WTC11 (cell line): ENCODE measurements around the gene HES6. TPM values are rescaled to one million over a fixed set of nuclear protein-coding genes. Genes with fewer than 3 reads are reported as not detected.

Experiments
- ATAC-seq: fragments of 200-7000 bp; cut with Tn5 transposase; 2 replicates; pipeline ENCODE4 v1.10.0; 2021; ENCODE audit warnings: mild to moderate bottlenecking, moderate library complexity
- CTCF ChIA-PET: fragments of 300-600 bp; sonication (Branson Sonifier 250); formaldehyde crosslinking; loops from one replicate; lab custom pipeline; 2021; ENCODE audit warnings: antibody characterized with exemption; lab: Charles Lee
- POLR2A ChIA-PET: fragments of 350-600 bp; sonication (Branson Sonifier 250); formaldehyde crosslinking; loops from one replicate; lab custom pipeline; 2021; ENCODE audit warnings: antibody characterized with exemption; lab: Charles Lee
- DNase-seq: peaks from one replicate; pipeline ENCODE4 v3.0.0; 2021; ENCODE audit warnings: low spot score
- H3K27ac Mint-ChIP-seq: 2 replicates; pipeline ENCODE4 v1.8.0; 2021; ENCODE audit warnings: mixed read lengths
- H3K27me3 Mint-ChIP-seq: 2 replicates; pipeline ENCODE4 v1.8.0; 2021; ENCODE audit warnings: low read depth, mild to moderate bottlenecking, moderate library complexity, mixed read lengths
- H3K36me3 Mint-ChIP-seq: 2 replicates; pipeline ENCODE4 v1.8.0; 2021; ENCODE audit warnings: mixed read lengths
- H3K4me1 Mint-ChIP-seq: 2 replicates; pipeline ENCODE4 v1.8.0; 2022; ENCODE audit warnings: mixed read lengths
- H3K4me3 Mint-ChIP-seq: 2 replicates; pipeline ENCODE4 v1.8.0; 2021; ENCODE audit warnings: mild to moderate bottlenecking, moderate library complexity, mixed read lengths
- H3K9me3 Mint-ChIP-seq: 2 replicates; pipeline ENCODE4 v1.8.0; 2021; ENCODE audit warnings: mixed read lengths
- AFF4 ChIP-seq: sonication (generic); formaldehyde crosslinking; IDR thresholded peaks from 2 replicates; pipeline ENCODE4 v1.8.1; 2023; ENCODE audit warnings: mild to moderate bottlenecking, missing genetic modification reagents, borderline replicate concordance
- CDX4 ChIP-seq: fragments of 250-450 bp; sonication (Bioruptor Pico); IDR thresholded peaks from 2 replicates; pipeline ENCODE4 v1.9.0; 2021; ENCODE audit warnings: moderate library complexity, mild to moderate bottlenecking, inconsistent platforms, borderline replicate concordance
- ELF4 ChIP-seq: sonication (generic); formaldehyde crosslinking; IDR thresholded peaks from 2 replicates; pipeline ENCODE4 v1.8.1; 2022; ENCODE audit warnings: low read depth, mild to moderate bottlenecking, moderate library complexity, missing genetic modification reagents
- EMX1 ChIP-seq: fragments of 250-450 bp; sonication (Bioruptor Pico); IDR thresholded peaks from 2 replicates; pipeline ENCODE4 v1.8.0; 2021; ENCODE audit warnings: mild to moderate bottlenecking
- ESRRA ChIP-seq: sonication (generic); formaldehyde crosslinking; IDR thresholded peaks from 2 replicates; pipeline ENCODE4 v1.8.1; 2022; ENCODE audit warnings: mild to moderate bottlenecking, missing genetic modification reagents, borderline replicate concordance
- FOXP4 ChIP-seq: sonication (generic); formaldehyde crosslinking; IDR thresholded peaks from 2 replicates; pipeline ENCODE4 v1.8.0; 2022; ENCODE audit warnings: mild to moderate bottlenecking, missing genetic modification reagents
- NR1H2 ChIP-seq: sonication (generic); formaldehyde crosslinking; IDR thresholded peaks from 2 replicates; pipeline ENCODE4 v1.9.0; 2021; ENCODE audit warnings: mild to moderate bottlenecking, moderate library complexity, missing genetic modification reagents
- PRDM15 ChIP-seq: sonication (generic); formaldehyde crosslinking; IDR thresholded peaks from 2 replicates; pipeline ENCODE4 v1.8.0; 2022; ENCODE audit warnings: missing genetic modification reagents
- SMAD4 ChIP-seq: sonication (generic); formaldehyde crosslinking; IDR thresholded peaks from 2 replicates; pipeline ENCODE4 v1.8.0; 2022; ENCODE audit warnings: mild to moderate bottlenecking, missing genetic modification reagents
- SOX15 ChIP-seq: fragments of 250-450 bp; sonication (Bioruptor Pico); IDR thresholded peaks from 2 replicates; pipeline ENCODE4 v1.9.0; 2021; ENCODE audit warnings: mild to moderate bottlenecking
- TEAD1 ChIP-seq: sonication (generic); formaldehyde crosslinking; IDR thresholded peaks from 2 replicates; pipeline ENCODE4 v1.8.0; 2022; ENCODE audit warnings: mild to moderate bottlenecking, missing genetic modification reagents
- TEAD4 ChIP-seq: sonication (generic); formaldehyde crosslinking; IDR thresholded peaks from 2 replicates; pipeline ENCODE4 v1.8.0; 2022; ENCODE audit warnings: mild to moderate bottlenecking, missing genetic modification reagents
- ZNF121 ChIP-seq: sonication (generic); formaldehyde crosslinking; IDR thresholded peaks from 2 replicates; pipeline ENCODE4 v1.8.0; 2023; ENCODE audit warnings: missing genetic modification reagents
- ZNF532 ChIP-seq: fragments of 250-450 bp; sonication (Bioruptor Pico); IDR thresholded peaks from 2 replicates; pipeline ENCODE4 v1.9.0; 2021; ENCODE audit warnings: mild to moderate bottlenecking, borderline replicate concordance
- ZNF671 ChIP-seq: fragments of 250-450 bp; sonication (Bioruptor Pico); IDR thresholded peaks from 2 replicates; pipeline ENCODE4 v1.8.0; 2021; ENCODE audit warnings: mild to moderate bottlenecking
- total RNA-seq: library from RNA; stranded (reverse); gene quantifications from 3 replicates; pipeline ENCODE4 v1.2.3, GENCODE V29; 2021

HES6 gene
- total RNA-seq, 1 experiment from 2014 or later = 52.1 TPM

GRCh38 chr2:238279324-238279682, 39.5 kb upstream of the HES6 start (continued):
- no peak for TF ChIP-seq FOXP4 (CRISPR knock-in tag)
- TF ChIP-seq ESRRA (CRISPR knock-in tag) = no peak
- TF ChIP-seq, all 79 proteins: peak for 0

- CTCF ChIA-PET = interaction anchor here (0.9 to 7.0 kb wide), 14 partner anchors 7 to 187 kb away, joined by 3 to 79 read pairs (median 4); partner anchors contain the start of gene PER2
- peaks cover 4% of the 10 kb centered on the region; the same call in 1 of the 2 replicates for H3K4me1 Mint-ChIP-seq
- no peak for DNase-seq
- no peaks in the 10 kb centered on the region; the same call in none of the 2 replicates for H3K36me3 Mint-ChIP-seq
- ATAC-seq = no peak
- H3K27me3 Mint-ChIP-seq = no peaks in the 10 kb centered on the region; the same call in 1 of the 2 replicates
- no peak overlapping the region for H3K4me3 Mint-ChIP-seq
- TF ChIP-seq NR1H2 (CRISPR knock-in tag) = no peak
- TF ChIP-seq EMX1 = no peak
- POLR2A ChIA-PET = no interaction called here
- H3K27ac Mint-ChIP-seq = no peak overlapping the region
- H3K9me3 Mint-ChIP-seq = no peaks in the 10 kb centered on the region
Measured at GRCh38 chr2:238278626-238279323, 38.9 kb upstream of the HES6 start.

GRCh38 chr2:238277695-238278094, 37.9 kb upstream of the HES6 start:
- Mint-ChIP-seq H3K36me3 (no peaks in the 10 kb centered on the region; the same call in none of the 2 replicates), H3K9me3 (no peaks in the 10 kb centered on the region), H3K4me3 (no peak overlapping the region), H3K4me1 (peaks cover 4% of the 10 kb centered on the region; the same call in 1 of the 2 replicates), H3K27me3 (no peaks in the 10 kb centered on the region), H3K27ac (peak overlapping the region; percentile 89)
- ChIA-PET CTCF (interaction anchor here (0.8 to 7.0 kb wide), 20 partner anchors 8 to 354 kb away, joined by 3 to 79 read pairs (median 4); partner anchors contain the start of gene PER2), POLR2A (interaction anchor here (0.6 kb wide), 1 partner anchor 11 kb away, joined by 4 read pairs; the partner anchor contains the start of gene PER2)
- DNase-seq (peak; percentile 61), ATAC-seq (peak; percentile 89)
- TF ChIP-seq CDX4 (no peak), ZNF121 (CRISPR knock-in tag) (no peak), ZNF532 (CRISPR knock-in tag) (no peak), SOX15 (CRISPR knock-in tag) (no peak), AFF4 (no peak), TEAD4 (no peak), PRDM15 (no peak), ZNF671 (CRISPR knock-in tag) (no peak), SMAD4 (CRISPR knock-in tag) (no peak), TEAD1 (CRISPR knock-in tag) (no peak), ELF4 (CRISPR knock-in tag) (no peak)
